Activated naive CD4-positive, alpha-beta T cell treated with anti-CD3 and anti-CD28 coated beads for 36 hours (primary cell): Measurements from ENCODE around the gene PRDM15. TPM values are rescaled to one million over a fixed set of nuclear protein-coding genes. Genes with fewer than 3 reads are reported as not detected.

Experiments
- CTCF ChIA-PET: fragments of 350-600 bp; sonication (Branson Sonifier 250); formaldehyde crosslinking; loops from one replicate; lab custom pipeline; 2021; ENCODE audit warnings: antibody characterized with exemption; lab: Charles Lee
- DNase-seq: peaks from one replicate; pipeline ENCODE4 v3.0.0-alpha.2; 2020
- H3K27ac Mint-ChIP-seq: one replicate; pipeline ENCODE4 v1.8.0; 2021; ENCODE audit warnings: mild to moderate bottlenecking, mixed read lengths
- H3K27me3 Mint-ChIP-seq: one replicate; pipeline ENCODE4 v1.8.0; 2021; ENCODE audit warnings: low read depth, mixed read lengths
- H3K36me3 Mint-ChIP-seq: one replicate; pipeline ENCODE4 v1.8.0; 2021; ENCODE audit warnings: low read depth, mixed read lengths
- H3K4me1 Mint-ChIP-seq: one replicate; pipeline ENCODE4 v1.8.0; 2021; ENCODE audit warnings: low read depth, mixed read lengths
- H3K4me3 Mint-ChIP-seq: one replicate; pipeline ENCODE4 v1.8.0; 2021; ENCODE audit warnings: mild to moderate bottlenecking, moderate library complexity, mixed read lengths
- H3K9me3 Mint-ChIP-seq: one replicate; pipeline ENCODE4 v1.8.0; 2021; ENCODE audit warnings: mixed read lengths
- intact Hi-C: fragments of 100-400 bp; cut with micrococcal nuclease; formaldehyde crosslinking; loops from one replicate; pipeline ENCODE4 v1.15.1; 2023
- total RNA-seq, 2 experiments: library from RNA; stranded (reverse); gene quantifications; one replicate each; pipeline ENCODE4 v1.2.3, GENCODE V29; 2021

Gene PRDM15
- total RNA-seq, 2 experiments from 2014 or later = 9.6 to 9.8 TPM

DNA sequence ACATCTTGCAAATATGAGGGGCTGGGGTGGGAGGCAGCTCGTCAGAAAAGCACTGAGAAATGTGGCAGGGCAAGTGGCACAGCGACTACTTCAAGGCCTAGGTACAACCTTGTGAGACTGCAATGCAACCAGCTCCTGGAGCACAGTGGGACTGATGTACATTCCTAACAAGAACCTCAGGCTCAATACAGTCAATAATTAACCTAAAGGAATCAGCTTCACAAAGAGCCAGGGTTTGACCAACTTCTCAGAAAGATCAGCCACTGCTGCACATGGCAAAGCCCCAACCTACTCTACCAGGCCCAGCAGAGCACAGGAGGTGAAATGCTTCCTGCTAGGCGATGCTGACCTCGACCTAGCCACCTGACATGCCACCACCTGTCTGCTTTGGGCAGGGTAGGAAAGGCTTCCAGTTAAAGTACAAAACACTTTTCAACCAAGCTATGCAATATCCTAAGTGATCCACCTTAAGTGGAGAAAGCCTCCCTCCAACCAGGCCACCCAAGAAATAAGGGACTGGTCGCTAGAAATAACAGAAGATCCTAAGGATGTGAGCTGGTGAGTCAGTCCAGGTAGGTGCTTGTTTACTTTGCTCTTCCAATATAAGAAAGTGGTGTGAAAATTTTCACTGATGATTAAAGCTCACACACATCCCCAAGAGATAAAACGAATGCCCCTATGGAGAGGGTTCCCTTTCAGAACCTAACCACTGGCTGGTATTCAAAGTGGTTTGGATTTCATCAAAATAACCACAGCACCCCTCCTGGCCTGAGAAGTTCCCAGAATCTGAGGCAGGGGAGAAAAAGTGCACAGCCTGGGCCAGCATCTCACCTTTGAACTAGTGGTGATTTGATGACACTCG lies 114.4 kb downstream of the PRDM15 start:
- intact Hi-C loops = loop anchor here (5.0 kb wide), 2 partner anchors 243 to 482 kb away; no protein-coding TSS in a partner anchor
- H3K4me3 Mint-ChIP-seq = peak overlapping the region; percentile 1
- H3K27me3 Mint-ChIP-seq = peaks cover 76% of the 10 kb centered on the region

DNA sequence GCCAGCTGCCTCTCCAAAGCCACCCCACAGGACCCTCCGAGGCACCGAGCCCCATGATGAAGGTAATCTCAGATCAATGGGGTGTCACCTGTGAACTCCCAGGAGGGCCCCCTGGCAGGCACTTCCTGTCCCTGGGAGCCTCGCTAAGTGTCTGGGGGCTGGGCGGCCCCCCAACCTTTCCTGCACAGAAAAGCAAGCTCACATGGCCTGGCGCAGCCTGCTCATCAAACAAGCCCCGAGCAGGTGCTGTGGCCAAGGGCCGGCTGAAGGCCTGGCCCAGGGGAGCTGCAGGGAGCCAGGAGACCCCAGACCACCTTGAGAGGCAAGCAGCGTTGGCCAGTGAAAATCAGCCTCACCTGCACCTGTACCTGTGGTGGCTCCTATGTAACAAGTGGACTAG lies 115.1 kb downstream of the PRDM15 start:
- intact Hi-C loops = no loop called here
- Mint-ChIP-seq H3K4me3 (no peak overlapping the region), H3K36me3 (no peaks in the 10 kb centered on the region), H3K27me3 (peaks cover 77% of the 10 kb centered on the region), H3K4me1 (peaks cover 29% of the 10 kb centered on the region), H3K9me3 (no peaks in the 10 kb centered on the region), H3K27ac (no peak overlapping the region)
- no peak for DNase-seq
- CTCF ChIA-PET = no interaction called here

More for the DNA sequence above, 114.4 kb downstream of the PRDM15 start:
- no peaks in the 10 kb centered on the region for H3K36me3 Mint-ChIP-seq
- DNase-seq = no peak
- H3K27ac Mint-ChIP-seq = no peak overlapping the region
- peaks cover 30% of the 10 kb centered on the region for H3K4me1 Mint-ChIP-seq
- CTCF ChIA-PET = interaction anchor here (1.1 to 1.8 kb wide), 2 partner anchors 152 to 481 kb away, joined by 3 to 5 read pairs; no protein-coding TSS in a partner anchor
- no peaks in the 10 kb centered on the region for H3K9me3 Mint-ChIP-seq

DNA sequence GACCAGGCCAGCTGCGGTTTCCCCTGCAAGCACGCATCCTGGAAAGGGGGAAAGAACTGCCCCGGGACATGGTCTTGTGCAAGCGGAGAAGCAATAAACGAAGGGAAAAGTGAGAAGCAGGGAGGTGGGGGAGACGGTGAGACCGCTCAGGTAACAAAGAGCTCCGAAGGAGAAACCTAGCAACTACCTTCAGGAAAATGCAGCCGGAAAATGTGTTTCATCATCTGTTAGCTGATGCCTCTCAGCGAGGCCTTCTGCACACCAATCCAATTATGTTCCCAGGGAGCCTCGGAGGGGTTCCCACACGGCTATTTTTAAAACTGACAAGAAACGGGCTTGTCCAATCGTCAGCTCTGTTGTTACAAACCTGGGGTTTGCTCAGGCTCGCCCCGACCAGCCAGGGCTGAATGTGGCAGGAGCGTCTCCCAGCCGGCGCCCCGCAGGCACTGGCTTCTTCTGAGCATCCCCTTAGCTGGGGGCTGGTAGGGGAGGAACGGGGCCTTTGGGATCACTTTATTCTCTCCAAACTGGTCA lies 115.7 kb downstream of the PRDM15 start:
- intact Hi-C loops = no loop called here

GRCh38 chr21:41762753-41763152 lies 116.4 kb downstream of the PRDM15 start:
- Mint-ChIP-seq H3K27me3 (peaks cover 70% of the 10 kb centered on the region), H3K4me3 (no peak overlapping the region), H3K9me3 (no peaks in the 10 kb centered on the region), H3K27ac (no peak overlapping the region), H3K4me1 (peaks cover 17% of the 10 kb centered on the region), H3K36me3 (no peaks in the 10 kb centered on the region)
- DNase-seq = no peak
- CTCF ChIA-PET = no interaction called here
- intact Hi-C loops = no loop called here

More for the DNA sequence above, 115.7 kb downstream of the PRDM15 start:
- H3K27ac Mint-ChIP-seq = no peak overlapping the region
- no peak for DNase-seq
- peaks cover 24% of the 10 kb centered on the region for H3K4me1 Mint-ChIP-seq
- no peak overlapping the region for H3K4me3 Mint-ChIP-seq
- peaks cover 74% of the 10 kb centered on the region for H3K27me3 Mint-ChIP-seq
- CTCF ChIA-PET = no interaction called here
- no peaks in the 10 kb centered on the region for H3K9me3 Mint-ChIP-seq
- no peaks in the 10 kb centered on the region for H3K36me3 Mint-ChIP-seq

- DNase-seq = no peak
- Mint-ChIP-seq H3K4me3 (no peak overlapping the region), H3K36me3 (no peaks in the 10 kb centered on the region), H3K9me3 (no peaks in the 10 kb centered on the region), H3K4me1 (peaks cover 10% of the 10 kb centered on the region), H3K27me3 (peaks cover 63% of the 10 kb centered on the region), H3K27ac (no peak overlapping the region)
- CTCF ChIA-PET = interaction anchor here (1.3 kb wide), 1 partner anchor 346 kb away, joined by 4 read pairs; no protein-coding TSS in a partner anchor
- intact Hi-C loops = no loop called here
Observed at GRCh38 chr21:41761934-41762635, 117.1 kb downstream of the PRDM15 start.

DNA sequence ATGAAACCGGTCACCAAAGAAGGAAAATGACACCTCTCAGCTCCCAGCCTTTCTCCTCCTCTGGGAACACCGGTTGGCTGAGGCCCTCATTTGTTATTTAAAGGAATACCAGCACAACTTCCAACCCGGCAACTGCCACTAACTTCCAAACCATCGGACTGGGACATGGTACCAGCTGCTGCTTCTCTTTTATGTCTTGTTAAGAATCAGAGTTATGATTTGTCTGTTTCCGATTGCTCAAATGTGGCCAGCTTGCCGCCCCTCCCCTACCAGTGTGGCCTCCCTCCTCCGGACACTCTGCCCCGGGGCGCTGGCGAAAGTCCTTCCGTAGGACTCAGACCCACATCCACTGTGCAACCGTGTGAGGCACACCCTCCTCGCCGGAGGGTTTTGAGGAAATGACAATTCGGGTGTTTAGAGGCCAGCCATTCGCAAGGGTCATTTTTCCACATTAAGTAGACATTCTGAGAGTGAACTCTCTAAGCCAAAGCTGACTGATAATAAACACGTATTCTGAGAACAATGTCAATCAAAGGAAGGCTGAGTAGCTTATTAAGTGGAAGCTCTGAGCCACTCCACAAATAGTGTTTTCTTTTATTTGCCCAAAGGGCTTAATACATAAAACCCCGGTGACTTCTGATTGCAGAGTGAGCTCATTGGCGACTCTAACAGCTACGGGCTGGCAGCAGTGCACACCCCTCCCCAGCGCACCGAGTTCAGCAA lies 117.8 kb downstream of the PRDM15 start:
- DNase-seq = no peak
- peaks cover 62% of the 10 kb centered on the region for H3K27me3 Mint-ChIP-seq
- intact Hi-C loops = no loop called here
- no peaks in the 10 kb centered on the region for H3K9me3 Mint-ChIP-seq
- H3K4me1 Mint-ChIP-seq = peaks cover 9% of the 10 kb centered on the region
- no peaks in the 10 kb centered on the region for H3K36me3 Mint-ChIP-seq
- CTCF ChIA-PET = interaction anchor here (1.3 kb wide), 1 partner anchor 346 kb away, joined by 4 read pairs; no protein-coding TSS in a partner anchor
- no peak overlapping the region for H3K27ac Mint-ChIP-seq
- no peak overlapping the region for H3K4me3 Mint-ChIP-seq

GRCh38 chr21:41760411-41760810 lies 118.7 kb downstream of the PRDM15 start:
- H3K27me3 Mint-ChIP-seq = peaks cover 56% of the 10 kb centered on the region

GRCh38 chr21:41759926-41760325 lies 119.2 kb downstream of the PRDM15 start:
- no peak for DNase-seq
- CTCF ChIA-PET = no interaction called here
- H3K27me3 Mint-ChIP-seq = peaks cover 51% of the 10 kb centered on the region
- intact Hi-C loops = no loop called here
- H3K9me3 Mint-ChIP-seq = no peaks in the 10 kb centered on the region
- H3K4me1 Mint-ChIP-seq = peaks cover 9% of the 10 kb centered on the region
- no peak overlapping the region for H3K27ac Mint-ChIP-seq
- H3K4me3 Mint-ChIP-seq = no peak overlapping the region
- H3K36me3 Mint-ChIP-seq = no peaks in the 10 kb centered on the region

More at GRCh38 chr21:41760411-41760810, 118.7 kb downstream of the PRDM15 start:
- Mint-ChIP-seq H3K36me3 (no peaks in the 10 kb centered on the region), H3K27ac (no peak overlapping the region), H3K9me3 (no peaks in the 10 kb centered on the region), H3K4me1 (peaks cover 9% of the 10 kb centered on the region), H3K4me3 (no peak overlapping the region)
- intact Hi-C loops = no loop called here
- no peak for DNase-seq
- CTCF ChIA-PET = no interaction called here

GRCh38 chr21:41759214-41759840 lies 119.8 kb downstream of the PRDM15 start:
- no peak overlapping the region for H3K4me3 Mint-ChIP-seq
- H3K9me3 Mint-ChIP-seq = no peaks in the 10 kb centered on the region
- intact Hi-C loops = no loop called here
- DNase-seq = no peak
- H3K36me3 Mint-ChIP-seq = no peaks in the 10 kb centered on the region
- CTCF ChIA-PET = no interaction called here
- H3K27me3 Mint-ChIP-seq = peaks cover 46% of the 10 kb centered on the region
- peaks cover 9% of the 10 kb centered on the region for H3K4me1 Mint-ChIP-seq
- no peak overlapping the region for H3K27ac Mint-ChIP-seq

- no peaks in the 10 kb centered on the region for H3K9me3 Mint-ChIP-seq
- no peak for DNase-seq
- CTCF ChIA-PET = no interaction called here
Observed at GRCh38 chr21:41758550-41758949, 120.6 kb downstream of the PRDM15 start.

GRCh38 chr21:41755934-41756773 lies 123.0 kb downstream of the PRDM15 start:
- Mint-ChIP-seq H3K9me3 (no peaks in the 10 kb centered on the region), H3K27ac (no peak overlapping the region), H3K27me3 (peaks cover 20% of the 10 kb centered on the region), H3K4me3 (no peak overlapping the region), H3K4me1 (peaks cover under 1% of the 10 kb centered on the region), H3K36me3 (no peaks in the 10 kb centered on the region)
- DNase-seq = no peak
- CTCF ChIA-PET = no interaction called here
- intact Hi-C loops = no loop called here

More at GRCh38 chr21:41758550-41758949, 120.6 kb downstream of the PRDM15 start:
- Mint-ChIP-seq H3K27ac (no peak overlapping the region), H3K36me3 (no peaks in the 10 kb centered on the region), H3K4me1 (peaks cover 9% of the 10 kb centered on the region), H3K27me3 (peaks cover 42% of the 10 kb centered on the region), H3K4me3 (no peak overlapping the region)
- intact Hi-C loops = no loop called here
